ENCODE data around the gene LCE1C.

LCE1C gene

DNA sequence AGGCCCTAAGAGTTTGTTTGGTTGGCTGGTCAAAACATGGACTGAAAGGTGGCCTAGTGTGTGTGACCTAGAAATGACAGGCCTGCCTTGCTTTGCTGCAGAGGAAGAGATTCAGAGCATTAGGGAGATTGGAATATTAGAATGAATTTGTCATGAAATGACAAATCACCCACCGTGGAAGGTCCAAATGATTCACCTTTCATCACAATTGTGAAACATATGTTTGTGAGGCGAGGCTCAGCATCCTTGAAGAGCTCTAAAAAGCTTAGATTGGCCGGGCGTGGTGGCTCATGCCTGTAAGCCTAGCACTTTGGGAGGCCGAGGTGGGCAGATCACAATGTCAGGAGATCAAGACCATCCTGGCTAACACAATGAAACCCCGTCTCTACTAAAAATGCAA, 10.9 kb upstream of the LCE1C start:
- TF ChIP-seq, protein P1, sequence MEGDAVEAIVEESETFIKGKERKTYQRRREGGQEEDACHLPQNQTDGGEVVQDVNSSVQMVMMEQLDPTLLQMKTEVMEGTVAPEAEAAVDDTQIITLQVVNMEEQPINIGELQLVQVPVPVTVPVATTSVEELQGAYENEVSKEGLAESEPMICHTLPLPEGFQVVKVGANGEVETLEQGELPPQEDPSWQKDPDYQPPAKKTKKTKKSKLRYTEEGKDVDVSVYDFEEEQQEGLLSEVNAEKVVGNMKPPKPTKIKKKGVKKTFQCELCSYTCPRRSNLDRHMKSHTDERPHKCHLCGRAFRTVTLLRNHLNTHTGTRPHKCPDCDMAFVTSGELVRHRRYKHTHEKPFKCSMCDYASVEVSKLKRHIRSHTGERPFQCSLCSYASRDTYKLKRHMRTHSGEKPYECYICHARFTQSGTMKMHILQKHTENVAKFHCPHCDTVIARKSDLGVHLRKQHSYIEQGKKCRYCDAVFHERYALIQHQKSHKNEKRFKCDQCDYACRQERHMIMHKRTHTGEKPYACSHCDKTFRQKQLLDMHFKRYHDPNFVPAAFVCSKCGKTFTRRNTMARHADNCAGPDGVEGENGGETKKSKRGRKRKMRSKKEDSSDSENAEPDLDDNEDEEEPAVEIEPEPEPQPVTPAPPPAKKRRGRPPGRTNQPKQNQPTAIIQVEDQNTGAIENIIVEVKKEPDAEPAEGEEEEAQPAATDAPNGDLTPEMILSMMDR (IDR thresholded peaks at IDR 0.05; ENCODE audit: borderline replicate concordance, insufficient read depth, low read depth, low read length) = no peak
- no peak overlapping the region for H3K4me3 ChIP-seq (ENCODE audit: low read depth, low read length)

DNA sequence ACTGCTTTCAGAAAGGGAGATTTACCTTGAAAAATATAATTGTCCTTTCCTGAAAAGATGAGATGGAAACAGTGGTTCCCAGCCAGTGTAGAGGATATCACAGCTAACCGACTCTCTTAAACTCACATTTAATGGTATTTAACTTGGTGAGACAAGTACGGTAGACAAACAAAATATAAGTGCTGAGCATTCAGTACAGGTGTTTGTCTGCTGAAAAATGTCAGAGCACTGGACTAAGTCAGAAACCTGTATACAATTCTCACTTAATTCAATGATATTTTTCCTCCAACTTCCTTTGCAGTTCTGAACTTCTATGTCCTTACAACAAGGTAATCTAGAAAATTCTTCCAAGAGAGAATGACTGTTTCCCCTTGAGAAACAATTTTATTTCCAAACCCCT, 5.2 kb upstream of the LCE1C start, which contains the start of gene LCE1B:
Gene LCE1B (plus strand): TSS at position 301 of the 400 bp plus-strand sequence. CDS start 476 bp downstream, outside the sequence.
- H3K4me3 ChIP-seq (ENCODE audit: low read depth, low read length) = no peak within 1 kb of the TSS
- TF ChIP-seq, protein P1 (IDR thresholded peaks at IDR 0.05; ENCODE audit: borderline replicate concordance, insufficient read depth, low read depth, low read length) = no peak

DNA sequence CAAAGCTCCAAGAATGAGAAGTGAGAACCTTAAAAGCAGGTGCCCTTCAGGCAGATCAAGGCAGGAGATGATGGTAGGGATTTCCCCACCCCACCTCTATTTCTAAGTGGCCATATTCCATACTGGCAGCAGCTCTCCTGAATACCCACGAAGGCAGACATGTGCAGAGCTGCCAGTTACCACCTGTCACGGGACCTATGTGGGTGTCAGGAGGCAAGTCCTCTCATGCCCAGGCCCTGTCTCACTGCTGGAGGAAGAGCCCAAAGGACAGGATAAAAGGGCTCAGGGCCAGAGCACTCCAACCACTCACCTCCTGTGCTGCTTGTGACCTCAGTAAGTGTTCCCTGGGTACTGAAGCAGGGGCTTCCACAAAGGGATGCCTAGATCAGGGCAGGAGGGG, 4.6 kb upstream of the LCE1C start:
- TF ChIP-seq, protein P1 (IDR thresholded peaks at IDR 0.05; ENCODE audit: borderline replicate concordance, insufficient read depth, low read depth, low read length) = no peak

GRCh38 chr1:152801333-152801732, 5.1 kb downstream of the LCE1C start:
- no peak overlapping the region for H3K4me3 ChIP-seq (ENCODE audit: low read depth, low read length)
- TF ChIP-seq, protein P1 (IDR thresholded peaks at IDR 0.05; ENCODE audit: borderline replicate concordance, insufficient read depth, low read depth, low read length) = no peak

More for the DNA sequence above, 4.6 kb upstream of the LCE1C start:
- no peak overlapping the region for H3K4me3 ChIP-seq (ENCODE audit: low read depth, low read length)

- TF ChIP-seq, protein P1 (IDR thresholded peaks at IDR 0.05; ENCODE audit: borderline replicate concordance, insufficient read depth, low read depth, low read length) = no peak
- H3K4me3 ChIP-seq (ENCODE audit: low read depth, low read length) = no peak within 1 kb of the TSS
These were observed 10.0 kb downstream of the LCE1C start, which contains the start of gene LCE1D for GRCh38 chr1:152796421-152796820. TSS of gene LCE1D (plus strand) at chr1:152796721. CDS start at chr1:152797795, 1,074 bp downstream.

DNA sequence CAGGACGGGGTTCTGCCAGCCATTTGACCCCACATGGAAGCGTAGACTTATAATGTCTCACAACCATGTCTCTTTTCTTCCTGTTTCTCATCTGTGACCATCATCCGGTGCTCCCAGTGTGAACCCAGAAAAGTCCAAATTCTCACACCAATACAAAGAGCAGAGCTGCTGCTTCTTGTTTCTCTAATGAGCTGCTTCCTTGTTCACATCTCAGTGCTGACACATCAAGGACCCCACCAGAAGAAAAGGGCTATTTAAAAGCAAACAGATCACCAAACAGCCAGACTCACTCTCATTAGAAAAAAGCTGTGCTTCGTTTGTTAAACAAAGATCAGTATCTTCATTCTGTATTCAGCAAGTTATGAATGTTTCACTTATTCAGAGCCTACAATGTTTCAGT, 10.8 kb downstream of the LCE1C start:
- TF ChIP-seq, protein P1 (IDR thresholded peaks at IDR 0.05; ENCODE audit: borderline replicate concordance, insufficient read depth, low read depth, low read length) = no peak
- no peak overlapping the region for H3K4me3 ChIP-seq (ENCODE audit: low read depth, low read length)

- H3K4me3 ChIP-seq (ENCODE audit: low read depth, low read length) = no peak within 1 kb of the TSS
- TF ChIP-seq, protein P1 (IDR thresholded peaks at IDR 0.05; ENCODE audit: borderline replicate concordance, insufficient read depth, low read depth, low read length) = no peak
These were observed 20.4 kb downstream of the LCE1C start, which contains the start of gene LCE1E for GRCh38 chr1:152786077-152786476. TSS of gene LCE1E (plus strand) at chr1:152786257. CDS start at chr1:152787300, 1,043 bp downstream.

Measured in GM12875 (cell line).